Activated naive CD4-positive, alpha-beta T cell treated with anti-CD3 and anti-CD28 coated beads, Interleukin-2, amount 50 U/mL, for 72 hours (primary cell): ENCODE results near the gene SEC31A. TPM values are rescaled to one million over a fixed set of nuclear protein-coding genes. Genes with fewer than 3 reads are reported as not detected.
"Not testable (repeated sequence)": the region's sequence is repeated elsewhere in the genome, so short reads cannot be mapped to it uniquely, and the experiment has no call there.

ENCODE experiments used
- ATAC-seq, 2 donors: fragments of 150-1000 bp; cut with Tn5 transposase; 2 replicates each; pipeline ENCODE4 v1.10.0; 2021; ENCODE audit warnings: mild to moderate bottlenecking in 2 of 2, moderate library complexity in 2 of 2
- DNase-seq, 2 donors: peaks; one replicate each; pipeline ENCODE4 v3.0.0; 2021 to 2022; ENCODE audit warnings: low spot score in 2 of 2
- H3K27ac Mint-ChIP-seq, 2 donors: one replicate each; pipeline ENCODE4 v1.8.0; 2022; ENCODE audit warnings: mild to moderate bottlenecking in 2 of 2, mixed read lengths in 2 of 2
- H3K36me3 Mint-ChIP-seq, 2 donors: one replicate each; pipeline ENCODE4 v1.8.0; 2022; ENCODE audit warnings: mixed read lengths in 2 of 2
- H3K9me3 Mint-ChIP-seq, 2 donors: one replicate each; pipeline ENCODE4 v1.8.0; 2022; ENCODE audit warnings: mixed read lengths in 2 of 2
- total RNA-seq, 2 donors: library from RNA; stranded (reverse); gene quantifications; one replicate each; pipeline ENCODE4 v1.2.3, GENCODE V29; 2022

Gene SEC31A
- total RNA-seq, 2 donors from 2014 or later: 93.9 to 124 TPM

DNA sequence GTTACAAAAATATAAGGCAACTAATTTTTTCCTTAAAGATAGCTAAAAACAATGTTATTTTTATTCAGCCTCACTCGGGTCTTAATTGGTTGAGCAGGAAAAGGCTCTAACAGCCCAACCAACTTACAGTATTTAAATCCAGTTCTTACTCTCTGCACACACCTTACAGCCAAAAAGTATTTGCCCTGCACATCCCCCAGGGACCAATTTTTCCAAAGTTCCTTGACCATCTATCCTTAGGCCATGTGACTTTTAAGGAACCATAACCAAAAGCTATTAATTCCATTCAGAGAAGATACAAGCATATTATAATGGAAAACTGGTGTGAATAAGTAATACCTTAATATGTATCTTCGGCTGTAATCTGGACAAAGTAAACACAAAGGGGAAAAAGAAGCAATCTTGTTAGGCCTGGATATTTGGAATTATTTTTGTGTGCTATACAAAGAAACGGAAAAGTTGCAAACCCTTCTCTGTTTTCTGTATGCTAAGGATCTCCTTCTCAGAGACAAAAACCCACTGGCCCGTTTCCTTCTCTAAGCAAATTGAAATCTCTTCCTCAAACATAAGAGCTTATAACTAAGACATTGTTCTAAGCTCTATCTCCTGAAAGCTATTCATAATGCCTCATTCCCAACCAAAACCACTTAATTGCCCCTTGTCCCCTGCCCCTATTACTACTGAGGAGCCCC lies 8.6 kb upstream of the SEC31A start:
- DNase-seq (no peak), ATAC-seq (no peak)
- H3K36me3 Mint-ChIP-seq: peaks cover 9 to 20% of the 10 kb centered on the region in 2 donors
- no peaks in the 10 kb centered on the region for H3K9me3 Mint-ChIP-seq
- H3K27ac Mint-ChIP-seq: no peak overlapping the region

DNA sequence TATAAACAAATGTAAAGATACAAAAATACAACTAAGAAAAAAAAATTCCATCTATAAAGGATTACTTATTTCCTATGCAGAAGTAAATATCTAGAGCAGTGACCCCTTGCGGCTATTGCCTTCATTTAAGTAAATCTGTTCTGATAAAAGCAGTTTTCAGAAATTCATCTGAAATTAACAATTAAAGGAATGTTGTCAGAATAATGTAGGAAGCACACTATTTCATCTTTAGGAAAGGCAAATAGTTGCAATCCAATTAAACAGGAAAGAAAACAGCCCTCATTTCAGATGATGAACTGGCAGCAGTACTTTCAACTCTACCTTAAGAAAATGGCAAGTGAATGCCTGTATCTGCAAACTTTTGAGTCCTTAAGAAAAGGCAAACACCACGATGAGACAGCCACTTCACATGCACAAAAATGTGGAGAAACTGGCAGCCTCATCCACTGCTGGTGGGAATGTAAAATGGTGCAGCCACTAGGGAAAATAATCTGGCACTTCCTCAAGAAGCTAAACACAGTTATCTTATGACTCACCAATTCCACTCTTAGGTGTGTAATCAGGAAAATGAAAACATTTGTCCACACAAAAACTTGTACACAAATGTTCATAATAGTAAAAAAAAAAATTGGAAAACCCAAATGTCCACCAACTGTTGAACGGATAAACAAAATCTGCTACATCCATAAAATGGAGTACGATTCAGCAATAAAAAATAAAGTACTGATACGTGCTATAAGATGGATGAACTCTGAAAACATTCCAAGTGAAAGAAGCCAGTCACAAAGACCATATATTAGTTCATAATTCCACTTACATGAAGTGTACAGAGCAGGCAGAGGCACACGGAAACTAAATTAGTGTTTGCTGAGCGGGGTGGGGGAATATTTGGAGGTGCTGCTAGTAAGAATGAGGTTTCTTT lies 7.6 kb upstream of the SEC31A start:
- H3K36me3 Mint-ChIP-seq: peaks cover 14 to 28% of the 10 kb centered on the region in 2 donors
- no peak for ATAC-seq
- H3K9me3 Mint-ChIP-seq: no peaks in the 10 kb centered on the region
- peak overlapping the region in 1 of 2 donors; percentile 67 for H3K27ac Mint-ChIP-seq
- DNase-seq: no peak

DNA sequence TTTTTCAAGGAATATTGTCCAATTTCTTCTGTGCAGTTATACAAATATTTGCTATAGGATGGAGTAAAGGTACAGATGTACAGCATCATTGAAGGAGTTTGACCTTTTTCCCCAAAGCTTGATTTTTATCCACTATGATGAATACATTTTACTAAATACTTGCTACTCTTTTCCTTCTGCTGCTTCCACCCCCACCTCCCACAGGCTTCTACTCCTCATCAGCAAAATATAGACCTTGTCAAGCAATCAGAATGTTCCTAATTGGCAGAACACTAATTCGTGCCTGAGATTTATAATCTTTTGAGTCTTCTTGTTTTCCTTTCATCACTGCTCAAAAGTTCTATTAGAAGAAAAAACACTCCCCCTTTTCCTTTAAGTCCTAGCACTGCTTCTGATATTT lies 5.8 kb upstream of the SEC31A start:
- DNase-seq (no peak), ATAC-seq (no peak)
- Mint-ChIP-seq H3K9me3 (no peaks in the 10 kb centered on the region), H3K36me3 (peaks cover 14 to 28% of the 10 kb centered on the region in 2 donors), H3K27ac (peak overlapping the region in 1 of 2 donors; percentile 10)

DNA sequence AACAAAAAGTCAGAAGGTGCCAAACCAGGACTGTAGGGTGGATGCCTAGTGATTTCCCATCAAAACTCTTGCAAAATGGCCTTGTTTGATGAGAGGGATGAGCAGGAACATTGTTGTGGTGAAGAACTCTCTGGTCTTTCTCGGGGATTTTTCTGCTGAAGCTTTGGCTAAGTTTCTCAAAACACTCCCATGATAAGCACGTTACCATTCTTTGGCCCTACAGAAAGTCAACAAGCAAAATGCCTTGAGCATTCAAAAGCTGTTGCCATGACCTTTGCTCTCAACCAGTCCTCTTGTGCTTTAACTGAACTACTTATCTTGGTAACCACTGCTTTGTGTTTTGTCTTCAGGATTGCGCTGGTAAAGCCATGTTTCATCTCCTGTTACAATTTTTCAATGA lies 3.0 kb upstream of the SEC31A start:
- Mint-ChIP-seq H3K27ac (no peak overlapping the region), H3K36me3 (peaks cover 19 to 35% of the 10 kb centered on the region in 2 donors), H3K9me3 (no peaks in the 10 kb centered on the region)
- DNase-seq (no peak), ATAC-seq (no peak)

DNA sequence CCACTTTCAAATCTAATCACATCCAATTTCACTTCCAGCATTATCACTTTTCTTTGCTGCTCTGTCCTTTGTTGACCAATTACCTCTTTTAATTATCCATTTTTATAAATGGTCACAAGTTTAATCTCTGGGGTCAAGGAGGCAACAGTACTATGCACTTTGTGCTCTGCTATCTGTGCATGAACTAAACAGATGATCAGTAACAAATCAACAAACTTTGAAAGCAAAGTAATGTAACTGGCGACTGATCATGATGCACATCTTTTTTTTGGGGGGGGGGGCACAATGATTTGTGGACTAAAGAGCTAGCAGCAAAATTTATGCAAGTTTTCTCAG lies 1.5 kb upstream of the SEC31A start:
- Mint-ChIP-seq H3K36me3 (peaks cover 19 to 35% of the 10 kb centered on the region in 2 donors), H3K27ac (peak overlapping the region in 1 of 2 donors; percentile 94), H3K9me3 (no peaks in the 10 kb centered on the region)
- DNase-seq: no peak
- ATAC-seq: no peak

DNA sequence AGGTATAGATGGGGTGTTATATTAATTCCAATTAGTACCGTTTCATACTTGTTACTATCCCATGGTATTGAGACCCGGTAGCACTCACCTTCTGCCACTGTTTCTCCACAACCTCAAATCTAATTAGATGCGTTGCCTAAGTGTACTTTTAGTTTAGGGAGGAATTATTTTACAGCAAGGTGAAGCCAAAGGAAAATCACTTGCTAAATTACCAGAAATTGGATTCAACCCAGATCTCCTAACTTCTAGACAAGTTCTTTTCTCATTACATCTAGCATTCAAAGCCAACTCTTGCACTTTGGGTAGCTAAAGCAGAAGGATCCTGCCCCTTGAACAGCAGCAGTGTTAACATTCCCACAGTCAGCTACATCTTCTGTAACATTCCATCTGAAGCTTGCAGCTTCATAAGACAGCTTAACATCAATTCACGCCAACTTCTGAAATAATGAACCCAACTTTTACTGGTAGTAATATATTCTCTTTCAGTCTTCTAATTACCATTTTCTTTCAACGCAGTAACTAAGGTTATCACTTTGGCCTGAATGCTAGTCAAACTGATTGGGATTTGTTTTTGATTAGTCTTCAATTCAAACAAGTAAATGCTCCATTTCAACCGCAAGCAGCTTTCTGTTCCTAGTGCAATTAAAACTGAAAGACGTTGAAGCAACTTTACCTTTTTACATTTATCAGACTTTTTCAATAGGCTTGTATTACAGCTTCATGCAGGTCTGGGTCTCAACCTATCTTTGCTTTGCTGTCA lies 934 bp upstream of the SEC31A start:
- peaks cover 16 to 31% of the 10 kb centered on the region in 2 donors for H3K36me3 Mint-ChIP-seq
- H3K27ac Mint-ChIP-seq: peak overlapping the region; percentile 94
- no peak for DNase-seq

DNA sequence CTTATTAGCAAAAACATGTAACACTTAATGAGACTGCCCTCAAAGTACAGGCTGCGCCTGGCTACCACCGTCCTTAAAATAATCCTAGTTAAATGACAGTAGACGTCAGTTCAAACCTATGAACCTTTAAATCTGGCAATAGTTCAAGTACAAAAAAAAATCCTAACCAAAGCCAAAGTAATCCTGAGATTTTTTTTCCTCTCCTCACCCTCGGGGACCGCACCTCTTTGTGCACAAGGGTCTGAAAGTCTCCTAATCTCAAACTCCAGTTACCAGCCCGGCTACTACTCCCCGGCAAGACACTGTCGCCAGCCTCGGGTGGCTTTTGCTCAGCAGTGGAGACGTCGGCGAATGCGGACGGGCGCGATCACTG lies 439 bp downstream of the SEC31A start:
- peaks cover 13 to 23% of the 10 kb centered on the region in 2 donors for H3K36me3 Mint-ChIP-seq
- H3K9me3 Mint-ChIP-seq: no peaks in the 10 kb centered on the region
- H3K27ac Mint-ChIP-seq: peak overlapping the region; percentile 94
- DNase-seq: no peak
- ATAC-seq: peak in 1 of 2 donors; percentile 0

More for the DNA sequence above, 934 bp upstream of the SEC31A start:
- H3K9me3 Mint-ChIP-seq: no peaks in the 10 kb centered on the region
- ATAC-seq: no peak

DNA sequence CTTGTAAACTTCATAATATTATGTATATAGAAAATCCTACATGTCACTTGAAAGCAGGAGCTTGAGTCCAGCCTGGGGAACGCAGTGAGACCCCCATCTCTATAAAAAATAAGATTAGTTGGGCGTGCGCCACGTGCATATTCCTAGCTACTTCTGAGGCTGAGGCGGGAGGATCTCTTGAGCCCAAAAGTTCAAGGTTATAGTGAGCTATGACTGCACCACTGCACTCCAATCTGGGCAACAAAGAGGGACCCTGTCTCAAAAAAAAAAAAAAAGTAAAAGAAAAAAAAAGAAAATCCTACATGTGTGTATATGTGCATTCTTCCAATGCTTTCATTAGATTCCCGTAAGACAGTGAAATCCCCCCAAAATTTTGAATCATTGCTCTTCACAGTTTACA lies 1.7 kb downstream of the SEC31A start:
- no peak for DNase-seq
- Mint-ChIP-seq H3K36me3 (peaks cover 8 to 12% of the 10 kb centered on the region in 2 donors), H3K9me3 (no peaks in the 10 kb centered on the region), H3K27ac (peak overlapping the region; percentile 94)
- no peak for ATAC-seq

DNA sequence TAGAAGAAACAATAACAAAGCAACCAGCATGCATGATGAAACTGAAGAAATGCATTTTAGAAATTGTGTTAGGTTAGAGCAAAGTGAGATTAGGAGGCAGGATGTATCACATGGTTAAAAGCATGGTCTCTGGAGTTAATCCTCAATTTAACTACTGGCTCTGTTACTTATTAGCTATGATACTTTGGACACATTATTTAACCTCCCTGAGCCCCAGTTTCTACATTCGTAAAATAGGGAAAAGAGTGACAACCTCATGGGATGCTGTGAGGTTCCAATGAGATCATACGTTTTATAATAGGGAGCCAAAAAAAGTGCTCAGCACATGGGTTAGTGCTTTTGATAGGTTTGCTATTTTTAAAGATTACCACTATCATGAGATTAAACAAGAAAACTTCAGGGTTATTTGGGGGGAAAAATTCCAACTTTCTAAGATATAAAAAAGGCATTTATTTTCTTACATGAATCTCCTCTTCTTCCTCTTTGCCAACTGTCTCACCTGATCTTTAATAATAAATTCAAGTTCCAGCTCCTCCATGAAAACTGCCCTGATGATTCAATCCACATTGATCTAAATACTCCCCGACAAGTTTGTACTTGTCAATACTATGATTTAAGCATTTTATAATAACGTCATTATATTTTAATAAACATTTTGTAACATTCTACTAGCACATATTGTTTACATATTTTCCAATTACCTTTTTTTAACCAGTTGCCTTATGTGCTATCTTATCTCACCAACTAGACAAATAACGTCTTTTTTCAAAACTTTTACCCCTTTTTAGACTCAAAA lies 4.6 kb downstream of the SEC31A start:
- Mint-ChIP-seq H3K9me3 (no peaks in the 10 kb centered on the region), H3K36me3 (peaks cover 5 to 7% of the 10 kb centered on the region in 2 donors), H3K27ac (peak overlapping the region in 1 of 2 donors; percentile 25)
- DNase-seq (no peak), ATAC-seq (no peak)

DNA sequence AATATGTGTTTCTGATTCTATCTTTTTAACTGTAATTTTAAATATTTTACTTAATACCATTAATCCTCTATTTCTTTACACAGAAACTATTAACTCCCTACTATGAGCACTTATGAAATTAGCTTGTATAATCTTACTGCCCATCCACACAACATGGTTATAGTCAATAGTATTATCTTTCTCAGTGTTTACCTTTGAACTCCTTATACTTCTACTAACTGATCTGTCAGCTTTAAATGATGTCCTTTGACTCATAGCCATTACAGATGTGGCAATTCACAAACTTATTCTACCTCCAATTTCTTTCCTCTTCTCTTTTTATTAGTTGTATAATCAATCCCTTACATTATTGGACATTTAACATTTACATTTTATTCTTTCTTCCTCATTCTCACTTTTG lies 5.5 kb downstream of the SEC31A start:
- no peaks in the 10 kb centered on the region for H3K9me3 Mint-ChIP-seq
- H3K27ac Mint-ChIP-seq: peak overlapping the region in 1 of 2 donors; percentile 22
- ATAC-seq (no peak), DNase-seq (no peak)
- peaks cover 3 to 4% of the 10 kb centered on the region in 2 donors for H3K36me3 Mint-ChIP-seq

DNA sequence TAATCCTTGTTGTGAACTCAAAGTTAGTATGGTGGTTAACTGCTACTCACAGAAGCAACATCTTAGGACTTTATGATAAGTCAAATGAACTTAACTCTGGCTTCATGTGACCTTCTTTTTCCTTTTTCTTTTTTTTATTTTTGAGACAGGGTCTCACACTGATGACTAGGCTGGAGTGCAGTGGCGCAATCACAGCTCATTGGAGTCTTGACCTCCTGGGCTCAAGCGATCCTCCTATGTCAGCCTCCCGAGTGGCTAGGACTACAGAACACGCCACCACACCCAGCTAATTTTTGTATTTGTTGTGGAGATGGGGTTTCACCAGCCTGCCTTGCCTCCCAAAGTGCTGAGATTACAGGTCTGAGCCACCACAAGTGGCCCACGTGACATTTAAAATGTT lies 22.4 kb downstream of the SEC31A start:
- peaks cover 6 to 36% of the 10 kb centered on the region in 2 donors for H3K36me3 Mint-ChIP-seq
- no peak for ATAC-seq
- no peak overlapping the region for H3K27ac Mint-ChIP-seq
- DNase-seq: no peak
- H3K9me3 Mint-ChIP-seq: peaks cover 0 to 5% of the 10 kb centered on the region in 2 donors

DNA sequence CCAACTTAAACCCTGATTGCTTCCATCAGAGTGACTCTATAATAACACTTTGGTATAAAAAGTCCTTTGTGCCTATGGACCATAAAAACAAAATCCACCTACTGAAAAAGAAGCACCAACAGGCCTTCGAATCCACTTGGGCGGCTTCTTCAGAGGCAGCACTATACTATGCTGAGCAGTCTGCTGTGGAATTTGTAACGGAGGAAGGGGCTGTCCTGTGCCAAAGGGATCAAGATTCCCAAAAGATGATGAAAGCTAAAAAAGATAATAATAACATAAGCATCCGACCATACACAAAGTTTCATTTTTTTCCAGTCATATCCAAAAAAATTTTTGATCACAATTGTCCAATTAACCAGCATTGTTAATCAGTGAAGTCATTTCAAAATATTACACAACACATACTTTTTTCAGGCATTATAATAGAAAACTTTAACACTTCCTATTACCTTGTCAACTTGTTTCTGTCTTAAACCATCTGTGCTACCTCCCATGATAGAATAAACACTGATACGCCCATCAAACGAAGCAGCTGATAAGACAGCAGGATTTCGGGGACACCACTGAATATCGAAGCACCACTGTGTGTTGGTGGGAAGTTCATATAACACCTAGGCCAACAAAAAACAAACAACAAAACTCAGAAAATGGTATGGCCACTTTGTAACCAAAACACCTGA lies 24.1 kb downstream of the SEC31A start:
- H3K9me3 Mint-ChIP-seq: peaks cover 0 to 5% of the 10 kb centered on the region in 2 donors
- DNase-seq (no peak), ATAC-seq (no peak)
- H3K36me3 Mint-ChIP-seq: peaks cover 6 to 36% of the 10 kb centered on the region in 2 donors
- peak overlapping the region; percentile 69 to 77 for H3K27ac Mint-ChIP-seq

DNA sequence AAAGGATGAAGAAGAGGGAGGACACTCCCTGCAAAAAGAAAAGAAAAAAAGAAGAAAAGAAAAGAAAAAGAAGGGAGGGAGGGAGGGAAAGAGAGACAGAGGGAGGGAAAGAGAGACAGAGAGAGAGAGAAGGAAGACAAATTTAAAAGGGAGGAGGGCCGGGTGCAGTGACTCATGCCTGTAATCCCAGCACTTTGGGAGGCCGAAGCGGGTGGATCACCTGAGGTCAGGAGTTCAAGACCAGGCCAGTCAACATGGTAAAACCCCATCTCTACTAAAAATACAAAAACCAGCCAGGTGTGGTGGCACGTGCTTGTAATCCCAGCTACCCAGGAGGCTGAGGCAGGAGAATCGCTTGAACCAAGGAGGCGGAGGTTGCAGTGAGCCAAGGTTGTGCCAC lies 24.9 kb downstream of the SEC31A start:
- not testable (repeated sequence) for H3K9me3 Mint-ChIP-seq, DNase-seq, ATAC-seq
- Mint-ChIP-seq H3K36me3 (peaks cover 10 to 42% of the 10 kb centered on the region in 2 donors), H3K27ac (peak overlapping the region; percentile 77 to 88)

DNA sequence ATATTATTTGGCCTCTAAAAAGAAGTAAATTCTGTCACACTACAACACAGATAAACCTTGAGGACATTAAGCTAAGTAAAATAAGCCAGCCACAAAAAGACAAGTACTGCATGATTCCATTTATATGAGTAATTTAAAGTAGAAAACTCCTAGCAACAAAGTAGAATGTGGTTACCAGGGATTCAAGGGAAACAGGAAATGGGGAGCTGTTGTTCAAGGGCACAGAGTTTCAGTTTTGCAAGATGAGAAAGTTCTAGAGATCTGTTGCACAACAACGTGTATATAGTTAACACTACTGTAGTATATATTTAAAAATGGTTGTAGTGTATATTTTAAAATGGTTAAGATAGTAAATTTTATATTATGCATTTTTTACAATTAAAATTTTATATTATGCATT lies 25.4 kb downstream of the SEC31A start:
- peak overlapping the region; percentile 66 to 83 for H3K27ac Mint-ChIP-seq
- H3K36me3 Mint-ChIP-seq: peaks cover 10 to 42% of the 10 kb centered on the region in 2 donors
- peak; percentile 79 to 89 for ATAC-seq
- DNase-seq: no peak
- peaks cover 0 to 5% of the 10 kb centered on the region in 2 donors for H3K9me3 Mint-ChIP-seq

DNA sequence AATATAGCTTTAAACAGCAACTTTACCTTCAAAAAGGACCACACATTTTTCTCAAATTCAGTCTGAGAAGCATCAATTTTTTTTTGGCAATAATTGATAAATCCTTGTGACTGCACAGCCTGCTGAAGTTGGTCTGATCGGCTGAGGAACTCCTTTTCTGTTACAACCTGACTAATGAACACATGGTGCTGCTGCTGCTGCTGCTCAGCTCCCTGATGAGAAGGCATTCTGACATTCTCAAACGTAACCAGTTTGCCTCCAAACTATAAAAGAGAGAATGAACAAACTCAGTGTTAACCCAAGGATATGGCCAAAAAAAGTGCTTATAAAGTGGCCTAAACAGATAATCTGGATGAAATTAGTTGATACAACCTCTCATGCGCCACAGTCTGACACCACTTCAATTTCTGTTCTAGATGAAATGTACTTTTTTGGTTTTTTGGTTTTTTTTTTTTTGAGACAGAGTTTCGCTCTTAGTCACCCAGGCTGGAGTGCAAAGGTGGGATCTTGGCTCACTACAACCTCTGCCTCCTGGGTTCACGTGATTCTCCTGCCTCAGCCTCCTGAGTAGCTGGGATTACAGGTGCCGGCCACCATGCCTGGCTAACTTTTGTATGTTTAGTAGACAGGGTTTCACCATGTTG lies 26.5 kb downstream of the SEC31A start:
- Mint-ChIP-seq H3K36me3 (peaks cover 10 to 35% of the 10 kb centered on the region in 2 donors), H3K27ac (peak overlapping the region; percentile 83 to 96), H3K9me3 (peaks cover 0 to 5% of the 10 kb centered on the region in 2 donors)
- DNase-seq: peak in 1 of 2 donors; percentile 20
- peak; percentile 71 to 72 for ATAC-seq
